Activated CD8-positive, alpha-beta T cell treated with anti-CD3 and anti-CD28 coated beads for 36 hours (primary cell): ENCODE data around the gene C14orf93. TPM values are rescaled to one million over a fixed set of nuclear protein-coding genes. Genes with fewer than 3 reads are reported as not detected.

Source experiments
- ATAC-seq: fragments of 200-7000 bp; cut with Tn5 transposase; one replicate; pipeline ENCODE4 v1.10.0; 2021; ENCODE audit warnings: mild to moderate bottlenecking, moderate library complexity
- CTCF ChIA-PET: fragments of 350-600 bp; sonication (Branson Sonifier 250); formaldehyde crosslinking; loops from one replicate; lab custom pipeline; 2021; ENCODE audit warnings: antibody characterized with exemption; lab: Charles Lee
- POLR2A ChIA-PET: fragments of 350-600 bp; sonication (Branson Sonifier 250); formaldehyde crosslinking; loops from one replicate; lab custom pipeline; 2021; ENCODE audit warnings: antibody characterized with exemption; lab: Charles Lee
- DNase-seq: peaks from one replicate; pipeline ENCODE4 v3.0.0-alpha.2; 2020
- H3K27ac Mint-ChIP-seq: one replicate; pipeline ENCODE4 v1.8.0; 2021; ENCODE audit warnings: mild to moderate bottlenecking, mixed read lengths
- H3K27me3 Mint-ChIP-seq: one replicate; pipeline ENCODE4 v1.8.0; 2021; ENCODE audit warnings: mixed read lengths
- H3K36me3 Mint-ChIP-seq: one replicate; pipeline ENCODE4 v1.8.0; 2021; ENCODE audit warnings: low read depth, mixed read lengths
- H3K4me1 Mint-ChIP-seq: one replicate; pipeline ENCODE4 v1.8.0; 2021; ENCODE audit warnings: low read depth, mixed read lengths
- H3K4me3 Mint-ChIP-seq: one replicate; pipeline ENCODE4 v1.8.0; 2021; ENCODE audit warnings: mild to moderate bottlenecking, moderate library complexity, mixed read lengths
- H3K9me3 Mint-ChIP-seq: one replicate; pipeline ENCODE4 v1.8.0; 2021; ENCODE audit warnings: mixed read lengths
- CTCF ChIP-seq: fragments of 200-600 bp; IDR thresholded peaks from one replicate; pipeline ENCODE4 v1.8.0; 2022; ENCODE audit warnings: antibody characterized with exemption, mild to moderate bottlenecking
- intact Hi-C: fragments of 100-400 bp; cut with micrococcal nuclease; formaldehyde crosslinking; loops from one replicate; pipeline ENCODE4 v1.10.0; 2022
- total RNA-seq, 2 experiments: library from RNA; stranded (reverse); gene quantifications; one replicate each; pipeline ENCODE4 v1.2.3, GENCODE V29; 2021

The C14orf93 gene
- total RNA-seq, 2 experiments from 2014 or later = 13.2 to 13.5 TPM

GRCh38 chr14:22974530-22975313, 35.2 kb downstream of the C14orf93 start:
- TF ChIP-seq CTCF = no peak
- H3K27ac Mint-ChIP-seq = no peak overlapping the region
- no peaks in the 10 kb centered on the region for H3K9me3 Mint-ChIP-seq
- peaks cover 3% of the 10 kb centered on the region for H3K4me1 Mint-ChIP-seq
- DNase-seq (no peak), ATAC-seq (no peak)
- ChIA-PET CTCF (interaction anchor here (0.7 to 12.5 kb wide), 7 partner anchors 9 to 120 kb away, joined by 3 to 209 read pairs (median 29); partner anchors contain the start of genes ACIN1, AJUBA, C14orf119 and CDH24), POLR2A (interaction anchor here (1.0 kb wide), 1 partner anchor 77 kb away, joined by 3 read pairs; no protein-coding TSS in a partner anchor)
- intact Hi-C loops = no loop called here
- no peak overlapping the region for H3K4me3 Mint-ChIP-seq
- no peaks in the 10 kb centered on the region for H3K36me3 Mint-ChIP-seq
- no peaks in the 10 kb centered on the region for H3K27me3 Mint-ChIP-seq

GRCh38 chr14:22973217-22974032, 36.5 kb downstream of the C14orf93 start:
- ChIA-PET POLR2A (interaction anchor here (0.9 to 1.6 kb wide), 4 partner anchors 8 to 86 kb away, joined by 3 to 6 read pairs (median 4); partner anchors contain the start of gene AJUBA), CTCF (interaction anchor here (0.8 to 12.5 kb wide), 30 partner anchors 10 to 121 kb away, joined by 3 to 209 read pairs (median 5); partner anchors contain the start of genes ACIN1, AJUBA, C14orf119 and CDH24)
- Mint-ChIP-seq H3K4me3 (no peak overlapping the region), H3K36me3 (no peaks in the 10 kb centered on the region), H3K4me1 (no peaks in the 10 kb centered on the region), H3K9me3 (no peaks in the 10 kb centered on the region), H3K27me3 (no peaks in the 10 kb centered on the region), H3K27ac (no peak overlapping the region)
- DNase-seq (peak; percentile 56), ATAC-seq (peak; percentile 69)
- intact Hi-C loops = no loop called here
- TF ChIP-seq CTCF = peak; percentile 80

- TF ChIP-seq CTCF = no peak
Observed at GRCh38 chr14:22972313-22972930, 37.5 kb downstream of the C14orf93 start.

GRCh38 chr14:22971152-22971551, 38.8 kb downstream of the C14orf93 start:
- POLR2A ChIA-PET = no interaction called here
- no peak for DNase-seq
- intact Hi-C loops = no loop called here
- ATAC-seq = no peak
- no peak overlapping the region for H3K27ac Mint-ChIP-seq
- no peaks in the 10 kb centered on the region for H3K27me3 Mint-ChIP-seq
- H3K36me3 Mint-ChIP-seq = no peaks in the 10 kb centered on the region
- H3K9me3 Mint-ChIP-seq = no peaks in the 10 kb centered on the region
- CTCF ChIA-PET = interaction anchor here (1.4 to 12.5 kb wide), 5 partner anchors 11 to 100 kb away, joined by 4 to 209 read pairs (median 29); partner anchors contain the start of genes AJUBA, CDH24 and PRMT5
- no peak overlapping the region for H3K4me3 Mint-ChIP-seq
- no peaks in the 10 kb centered on the region for H3K4me1 Mint-ChIP-seq
- TF ChIP-seq CTCF = no peak

More at GRCh38 chr14:22972313-22972930, 37.5 kb downstream of the C14orf93 start:
- ChIA-PET POLR2A (interaction anchor here (0.9 to 1.6 kb wide), 5 partner anchors 11 to 87 kb away, joined by 3 to 6 read pairs (median 5); partner anchors contain the start of gene PRMT5), CTCF (interaction anchor here (0.7 to 12.5 kb wide), 28 partner anchors 9 to 402 kb away, joined by 3 to 209 read pairs (median 6); partner anchors contain the start of genes AJUBA, CDH24, DAD1 and HAUS4)
- H3K27ac Mint-ChIP-seq = no peak overlapping the region
- no peak overlapping the region for H3K4me3 Mint-ChIP-seq
- H3K27me3 Mint-ChIP-seq = no peaks in the 10 kb centered on the region
- intact Hi-C loops = no loop called here
- no peaks in the 10 kb centered on the region for H3K36me3 Mint-ChIP-seq
- H3K9me3 Mint-ChIP-seq = no peaks in the 10 kb centered on the region
- no peak for ATAC-seq
- DNase-seq = no peak
- no peaks in the 10 kb centered on the region for H3K4me1 Mint-ChIP-seq
